Activated CD4-positive, alpha-beta T cell treated with anti-CD3 and anti-CD28 coated beads, Interleukin-2, amount 50 U/mL, for 24 hours (primary cell): ENCODE measurements around the gene GIMD1.
"Not testable (repeated sequence)": the region's sequence is repeated elsewhere in the genome, so short reads cannot be mapped to it uniquely, and the experiment has no call there.

ENCODE experiments used
- DNase-seq, 2 donors: peaks; one replicate each; pipeline ENCODE4 v3.0.0-alpha.2; 2020; ENCODE audit warnings: low read depth in 1 of 2, low spot score in 1 of 2

Gene GIMD1

DNA sequence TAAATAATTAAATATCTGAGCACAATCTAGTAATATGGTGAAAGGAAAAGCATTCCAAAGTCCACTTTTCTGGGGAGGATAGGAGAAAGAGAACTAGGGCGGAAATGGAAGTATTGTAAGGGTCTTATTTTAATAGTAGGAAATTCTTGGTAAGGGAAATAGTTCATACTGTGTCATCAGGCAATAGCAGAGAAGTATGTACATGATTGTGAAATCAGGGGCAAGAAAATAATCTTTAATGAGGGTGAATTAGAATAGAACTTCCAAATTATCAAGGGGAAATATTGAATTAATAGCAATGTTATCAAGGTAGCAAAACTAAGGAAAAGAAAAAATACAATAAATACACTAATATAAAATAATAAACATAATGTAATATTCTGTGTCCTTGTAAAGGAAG, 14.8 kb downstream of the GIMD1 start:
- DNase-seq = no peak

DNA sequence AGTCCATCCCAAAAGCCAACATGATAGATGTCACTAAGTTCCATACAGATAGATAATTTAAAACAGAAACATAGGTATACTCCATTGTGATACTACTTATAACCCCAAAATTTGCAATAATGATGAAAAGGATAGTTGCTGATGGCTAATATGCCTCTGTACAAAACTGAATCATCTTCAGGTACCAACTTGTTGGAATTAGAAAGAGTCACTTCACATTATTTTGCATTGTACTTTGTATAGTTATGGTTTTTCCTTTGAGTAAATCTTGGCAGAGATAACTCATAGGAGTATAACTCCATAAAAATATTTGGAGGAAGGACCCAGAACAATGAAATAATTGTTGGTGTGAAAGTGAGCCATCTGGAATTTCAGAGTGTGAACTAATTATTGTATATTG, 17.6 kb downstream of the GIMD1 start:
- no peak for DNase-seq

DNA sequence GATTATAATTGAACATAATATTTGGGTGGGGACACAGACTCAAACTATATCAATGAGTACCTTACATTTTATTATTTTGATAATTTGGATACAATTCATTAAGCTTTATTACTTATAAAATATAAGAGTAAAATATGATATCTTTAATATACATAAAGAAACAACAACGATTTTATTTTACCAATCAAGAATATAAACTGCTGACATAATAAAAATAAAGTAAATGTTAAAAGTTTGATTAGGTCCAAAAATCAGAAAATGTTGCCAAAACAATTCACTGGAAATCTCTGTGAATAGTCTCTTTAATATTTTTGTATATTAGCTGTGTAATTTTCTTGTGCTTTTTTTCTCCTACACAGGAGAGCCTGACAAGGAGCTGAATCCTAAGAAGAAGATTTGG, 21.4 kb downstream of the GIMD1 start:
- no peak for DNase-seq

DNA sequence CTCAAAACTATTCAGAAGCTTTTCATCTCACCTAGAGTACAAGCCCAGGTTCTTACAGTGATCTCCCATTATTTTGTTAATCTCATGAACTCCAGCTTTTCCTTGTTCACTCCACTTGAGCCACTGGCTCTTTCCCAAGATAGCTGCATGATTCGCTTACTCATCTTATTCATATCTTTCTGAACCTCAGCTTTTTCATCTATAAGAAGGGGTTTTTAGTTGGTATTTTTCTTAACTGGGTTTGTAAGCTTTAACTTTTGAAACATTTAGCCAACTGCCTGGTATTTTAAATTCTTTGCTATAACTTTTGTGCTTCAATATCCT, 24.0 kb downstream of the GIMD1 start:
- no peak for DNase-seq

DNA sequence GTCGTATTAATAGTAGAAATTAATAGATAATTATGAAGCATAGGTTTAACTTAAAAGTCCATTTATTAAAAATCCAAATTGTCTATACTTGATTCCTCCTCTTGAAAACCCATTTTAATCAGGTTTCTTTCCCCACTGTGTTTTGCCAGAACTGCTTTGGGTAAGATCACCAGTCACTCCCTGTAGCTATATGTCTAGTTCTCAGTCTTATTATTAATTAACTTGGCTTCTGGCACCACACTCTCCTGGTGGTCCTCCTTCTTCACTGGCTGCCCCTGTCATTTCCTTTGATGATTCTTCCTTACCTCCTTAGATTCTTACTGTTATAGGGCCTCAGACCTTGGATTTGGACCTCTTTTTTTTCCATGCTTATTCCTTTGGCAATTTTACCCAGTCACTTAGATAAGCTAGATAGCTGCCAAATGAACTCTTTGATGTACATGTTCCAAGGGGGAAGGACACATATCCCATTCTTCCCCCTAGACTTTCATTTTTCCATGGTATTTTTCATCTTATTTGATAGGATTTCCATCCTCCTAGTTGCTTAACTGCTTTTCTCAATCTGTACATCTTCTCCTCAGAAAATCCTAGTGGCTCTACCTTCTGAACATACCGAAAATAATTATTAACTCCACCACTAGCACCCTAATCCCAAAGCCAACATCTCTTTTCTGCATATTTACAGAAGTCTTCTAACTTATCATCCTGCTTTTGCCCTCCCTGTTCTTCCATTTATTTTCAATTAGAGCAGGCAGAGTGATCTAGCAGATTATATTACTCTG, 24.5 kb downstream of the GIMD1 start:
- no peak for DNase-seq

DNA sequence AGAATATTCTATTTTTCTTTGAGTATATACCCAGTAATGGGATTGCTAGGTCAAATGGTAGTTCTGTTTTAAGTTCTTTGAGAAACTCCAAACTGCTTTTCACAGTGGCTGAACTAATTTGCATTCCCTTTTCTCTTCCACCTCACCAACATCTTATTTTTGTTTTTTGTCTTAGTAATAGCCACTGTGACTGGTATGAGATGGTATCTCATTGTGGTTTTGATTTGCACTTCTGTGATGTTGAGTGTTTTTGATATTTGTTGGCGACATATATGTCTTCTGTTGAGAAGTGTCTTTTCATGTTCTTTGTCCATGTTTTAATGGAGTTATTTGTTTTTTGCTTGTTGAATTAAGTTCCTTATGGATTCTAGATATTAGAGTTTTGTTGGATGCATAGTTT, 27.8 kb downstream of the GIMD1 start:
- no peak for DNase-seq

DNA sequence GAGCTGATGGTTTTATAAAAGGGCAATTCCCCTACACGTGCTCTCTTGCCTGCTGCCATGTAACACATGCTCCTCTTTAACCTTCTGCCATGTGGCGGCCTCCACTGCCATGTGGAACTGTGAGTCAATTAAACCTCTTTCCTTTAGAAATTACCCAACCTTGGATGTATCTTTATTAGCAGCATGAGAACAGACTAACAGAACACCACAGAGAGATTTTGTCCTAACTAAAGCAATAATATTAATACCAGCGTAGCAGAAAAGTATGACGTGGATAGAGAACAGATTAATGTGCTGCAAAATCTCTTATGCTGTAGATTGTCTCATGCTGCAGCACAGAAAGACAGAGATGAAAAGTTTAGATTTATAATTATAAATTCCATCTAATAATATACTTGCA, 29.1 kb downstream of the GIMD1 start:
- DNase-seq = no peak

DNA sequence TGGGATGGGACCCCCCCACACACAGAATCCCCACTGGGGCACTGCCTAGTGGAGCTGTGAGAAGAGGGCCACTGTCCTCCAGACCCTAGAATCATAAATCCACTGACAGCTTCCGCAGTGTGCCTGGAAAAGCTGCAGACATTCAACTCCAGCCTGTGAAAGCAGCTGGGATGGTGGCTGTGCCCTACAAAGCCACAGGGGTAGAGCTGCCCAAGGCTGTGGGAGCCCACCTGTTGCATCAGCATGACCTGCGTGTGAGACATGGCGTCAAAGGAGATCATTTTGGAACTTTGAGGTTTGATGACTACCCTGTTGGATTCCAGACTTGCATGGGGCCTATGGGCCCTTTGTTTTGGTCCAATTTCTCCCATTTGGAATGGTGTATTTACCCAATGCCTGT, 29.9 kb downstream of the GIMD1 start:
- DNase-seq = no peak

DNA sequence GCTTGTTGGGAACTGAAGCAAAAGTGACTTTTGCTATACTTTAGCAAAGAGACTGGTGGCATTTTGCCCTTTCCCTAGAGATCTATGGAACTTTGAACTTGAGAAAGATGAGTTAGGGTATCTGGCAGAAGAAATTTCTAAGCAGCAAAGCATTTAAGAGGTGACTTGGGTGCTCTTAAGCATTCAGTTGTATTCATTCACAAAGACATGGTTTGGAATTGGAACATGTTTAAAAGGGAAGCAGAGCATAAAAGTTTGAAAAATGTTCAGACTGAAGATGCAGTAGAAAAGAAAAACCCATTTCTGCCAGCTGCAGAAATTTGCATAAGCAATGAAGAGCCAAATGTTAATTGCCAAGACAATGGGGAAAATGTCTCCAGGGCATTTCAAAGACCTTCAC, 30.7 kb downstream of the GIMD1 start:
- DNase-seq = no peak

DNA sequence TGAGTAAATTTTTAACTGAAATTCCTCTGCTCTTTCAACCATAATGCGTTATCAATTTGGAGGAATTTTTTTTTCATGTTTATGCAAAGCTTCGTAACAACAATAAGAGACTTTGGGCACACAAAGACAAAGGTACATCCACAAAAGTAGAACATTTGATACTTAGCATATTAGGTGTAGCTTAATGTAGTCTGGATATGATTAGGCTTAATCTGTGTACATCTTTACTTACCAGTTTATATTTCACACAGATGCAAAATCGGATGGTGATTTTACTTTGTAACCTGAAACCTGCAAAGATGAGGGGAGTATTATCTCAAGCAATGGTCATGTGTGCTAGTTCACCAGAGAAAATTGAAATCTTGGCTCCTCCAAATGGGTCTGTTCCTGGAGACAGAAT, 32.0 kb downstream of the GIMD1 start:
- DNase-seq = no peak

DNA sequence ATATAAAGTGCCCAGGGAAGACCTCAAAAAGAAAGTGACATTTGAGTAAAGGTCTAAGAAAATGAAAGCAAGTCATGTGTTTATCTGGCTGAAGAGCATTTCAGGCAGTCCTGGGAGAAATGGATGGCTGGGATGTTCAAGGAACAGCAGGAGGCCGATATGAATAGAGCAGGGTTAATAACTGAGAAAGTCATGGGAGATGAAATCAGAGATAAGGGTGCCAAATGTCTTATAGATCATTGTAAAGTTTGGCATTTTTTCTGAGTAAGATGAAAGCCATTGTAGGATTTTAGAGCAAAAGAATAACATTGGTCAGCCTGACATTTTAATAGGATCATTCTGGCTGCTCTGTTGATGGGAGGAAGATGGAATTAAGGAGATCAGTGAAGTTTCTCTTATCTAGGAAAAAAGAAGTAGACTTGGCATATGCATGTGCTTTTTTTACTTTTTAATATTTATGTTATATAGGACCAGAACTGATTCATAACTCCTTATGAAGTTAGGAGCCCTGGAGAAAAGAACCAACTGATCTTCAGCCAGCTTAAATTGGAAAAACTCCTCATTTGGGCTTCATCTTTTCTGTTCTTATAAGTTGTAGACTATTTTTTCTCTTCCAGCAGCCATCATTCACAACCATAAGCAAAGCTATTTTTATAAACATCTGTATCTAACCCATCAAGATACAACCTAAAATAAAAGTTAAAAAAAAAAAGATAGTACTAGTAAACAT, 33.7 kb downstream of the GIMD1 start:
- no peak for DNase-seq

DNA sequence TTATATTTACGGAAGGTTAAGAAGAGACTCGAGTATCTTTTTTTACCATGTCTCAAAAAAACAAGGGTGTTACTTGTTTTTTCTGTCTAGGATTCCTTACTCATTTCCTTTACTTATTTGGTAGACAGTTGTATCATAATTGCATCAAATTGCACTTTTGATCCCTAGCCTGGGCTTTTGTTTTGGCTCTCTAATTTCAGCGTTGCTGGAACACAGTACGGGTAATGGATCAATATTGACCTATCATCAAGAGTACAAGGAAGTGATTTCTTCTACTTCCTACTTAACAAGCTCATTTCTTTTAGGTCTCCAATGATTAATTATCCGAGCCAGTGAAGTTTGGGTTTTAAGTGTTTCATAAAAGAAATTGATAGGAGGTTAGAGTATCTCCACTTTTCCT, 35.4 kb downstream of the GIMD1 start:
- DNase-seq = no peak

DNA sequence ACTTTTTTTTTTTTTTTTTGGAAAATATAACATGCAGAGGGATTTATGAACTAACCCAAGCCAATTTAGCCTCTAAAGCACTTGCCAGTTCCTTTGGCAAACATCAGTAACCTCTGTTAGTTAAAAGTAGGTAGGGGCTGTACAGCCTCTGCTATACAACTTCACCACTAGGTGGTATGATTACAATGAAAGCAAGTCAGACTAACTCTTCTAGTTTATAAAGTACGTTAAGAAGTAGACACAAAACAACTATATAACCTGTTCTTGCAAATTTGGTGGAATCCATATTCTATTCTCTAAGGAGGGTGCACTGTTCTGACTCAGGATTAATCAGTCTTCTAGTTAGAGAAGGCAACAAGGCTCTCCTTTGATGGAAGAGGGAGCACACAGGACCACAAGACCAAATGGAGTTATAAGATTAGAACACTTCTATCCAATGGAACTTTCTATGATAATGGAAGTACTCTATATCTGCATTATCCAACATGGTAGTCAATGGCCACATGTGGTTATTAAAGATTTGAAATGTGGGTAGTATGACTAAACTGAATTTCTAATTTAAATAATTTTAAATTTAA, 39.4 kb downstream of the GIMD1 start:
- DNase-seq = no peak

DNA sequence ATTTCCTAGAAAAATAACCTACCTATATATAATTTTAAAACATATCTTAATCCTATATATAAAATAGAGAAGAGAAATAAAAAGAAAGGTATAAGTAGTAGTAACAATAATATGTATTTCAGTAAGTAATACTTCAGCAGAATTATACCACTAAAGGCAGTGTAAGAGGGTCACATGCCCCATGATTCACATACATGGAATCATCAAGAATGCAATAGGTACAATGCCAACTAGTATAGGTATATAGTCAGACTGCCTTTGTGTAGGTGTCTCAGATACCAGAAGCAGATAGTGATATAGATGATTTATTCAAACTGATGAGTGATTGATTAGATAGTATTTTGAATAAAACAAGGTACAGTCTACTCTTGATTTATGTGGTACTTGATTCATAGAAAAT, 42.8 kb downstream of the GIMD1 start:
- no peak for DNase-seq

DNA sequence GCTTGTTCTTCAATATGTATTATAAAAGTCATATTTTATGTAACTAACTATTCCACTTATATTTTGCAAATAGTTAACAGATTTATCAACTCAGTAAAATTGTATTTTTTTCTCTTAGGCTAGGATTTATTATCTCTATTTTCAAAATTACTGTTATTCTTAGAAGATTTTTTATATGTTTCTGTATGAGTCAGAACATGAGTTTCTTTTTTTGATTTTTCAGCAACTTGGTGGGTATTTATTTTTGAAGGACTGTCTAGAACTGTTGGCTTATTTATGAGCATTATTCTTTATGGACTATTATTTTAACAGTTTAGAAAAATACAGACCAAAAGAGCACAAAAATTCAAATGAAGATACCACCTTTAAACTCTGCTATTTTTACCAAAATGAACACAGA, 45.5 kb downstream of the GIMD1 start:
- DNase-seq = no peak

DNA sequence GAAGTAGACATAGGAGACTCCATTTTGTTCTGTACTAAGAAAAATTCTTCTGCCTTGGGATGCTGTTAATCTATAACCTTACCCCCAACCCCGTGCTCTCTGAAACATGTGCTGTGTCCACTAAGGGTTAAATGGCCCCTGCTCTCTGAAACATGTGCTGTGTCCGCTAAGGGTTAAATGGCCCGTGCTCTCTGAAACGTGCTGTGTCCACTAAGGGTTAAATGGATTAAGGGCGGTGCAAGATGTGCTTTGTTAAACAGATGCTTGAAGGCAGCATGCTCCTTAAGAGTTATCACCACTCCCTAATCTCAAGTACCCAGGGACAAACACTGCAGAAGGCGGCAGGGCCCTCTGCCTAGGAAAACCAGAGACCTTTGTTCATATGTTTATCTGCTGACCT, 46.8 kb downstream of the GIMD1 start:
- not testable (repeated sequence) for DNase-seq

DNA sequence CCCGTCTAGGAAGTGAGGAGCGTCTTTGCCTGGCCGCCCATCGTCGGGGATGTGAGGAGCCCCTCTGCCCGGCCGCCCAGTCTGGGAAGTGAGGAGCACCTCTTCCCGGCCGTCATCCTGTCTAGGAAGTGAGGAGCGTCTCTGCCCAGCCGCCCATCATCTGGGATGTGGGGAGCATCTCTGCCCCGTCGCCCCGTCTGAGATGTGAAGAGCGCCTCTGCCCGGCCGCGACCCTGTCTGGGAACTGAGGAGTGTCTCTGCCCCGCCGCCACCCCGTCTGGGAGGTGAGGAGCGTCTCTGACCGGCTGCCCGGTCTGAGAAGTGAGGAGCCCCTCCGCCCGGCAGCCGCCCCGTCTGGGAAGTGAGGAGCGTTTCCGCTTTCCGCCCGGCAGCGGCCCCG, 47.4 kb downstream of the GIMD1 start:
- not testable (repeated sequence) for DNase-seq

DNA sequence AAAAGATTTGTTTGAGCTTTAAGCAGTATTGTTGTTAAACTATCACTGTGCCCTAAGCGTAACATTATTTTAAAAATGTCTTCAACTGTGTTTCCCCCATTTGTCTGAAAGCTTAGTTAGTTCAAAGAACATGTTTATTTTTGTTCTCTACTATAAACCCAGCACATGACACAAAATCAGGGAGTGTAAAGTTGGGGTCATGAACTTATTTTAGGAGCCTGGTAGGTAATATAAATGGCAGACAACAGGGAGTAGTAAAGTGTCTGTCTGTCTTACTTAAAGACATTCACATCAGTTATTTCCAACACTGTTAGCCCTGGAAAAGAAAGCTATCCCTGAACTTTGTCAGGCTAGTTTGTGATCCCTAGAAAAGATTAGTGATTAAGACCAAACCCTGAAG, 48.3 kb downstream of the GIMD1 start:
- no peak for DNase-seq

DNA sequence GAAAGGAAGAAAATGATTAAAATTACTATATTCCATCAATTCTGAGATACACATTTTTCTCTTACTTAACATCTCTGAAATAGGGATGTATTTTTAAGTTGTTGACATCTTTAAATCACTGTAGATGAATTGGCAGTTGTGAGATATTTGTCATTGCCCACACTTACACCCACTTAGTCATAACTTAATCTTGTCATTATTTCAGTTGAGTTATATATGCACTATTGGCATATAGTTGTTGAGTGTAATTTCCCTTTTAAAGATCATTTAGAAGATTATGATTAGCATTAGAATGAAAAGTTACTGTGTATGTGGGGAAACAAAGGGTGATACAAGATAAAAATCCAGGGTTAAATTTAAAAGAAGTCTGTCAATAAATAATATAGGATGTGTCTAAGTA, 50.1 kb downstream of the GIMD1 start:
- DNase-seq = no peak

DNA sequence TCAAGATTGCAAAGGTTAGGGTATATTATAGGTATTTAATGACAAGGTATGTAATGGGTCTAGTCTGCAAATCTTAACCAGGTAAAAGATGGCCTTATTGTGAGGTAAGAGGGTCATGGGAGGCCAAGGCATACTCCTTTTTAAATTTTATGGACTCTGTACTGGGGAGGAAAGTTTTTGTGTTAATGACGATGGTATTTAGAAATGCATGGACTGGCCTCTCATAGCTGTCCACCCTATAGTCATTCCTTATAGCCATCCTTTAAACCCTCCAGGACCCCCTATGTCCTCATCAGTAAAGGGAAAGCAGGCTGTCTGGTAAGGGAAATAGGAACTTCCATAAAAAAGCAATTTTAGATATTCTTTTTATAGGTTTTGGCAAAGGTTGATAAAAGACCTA, 50.8 kb downstream of the GIMD1 start:
- no peak for DNase-seq

DNA sequence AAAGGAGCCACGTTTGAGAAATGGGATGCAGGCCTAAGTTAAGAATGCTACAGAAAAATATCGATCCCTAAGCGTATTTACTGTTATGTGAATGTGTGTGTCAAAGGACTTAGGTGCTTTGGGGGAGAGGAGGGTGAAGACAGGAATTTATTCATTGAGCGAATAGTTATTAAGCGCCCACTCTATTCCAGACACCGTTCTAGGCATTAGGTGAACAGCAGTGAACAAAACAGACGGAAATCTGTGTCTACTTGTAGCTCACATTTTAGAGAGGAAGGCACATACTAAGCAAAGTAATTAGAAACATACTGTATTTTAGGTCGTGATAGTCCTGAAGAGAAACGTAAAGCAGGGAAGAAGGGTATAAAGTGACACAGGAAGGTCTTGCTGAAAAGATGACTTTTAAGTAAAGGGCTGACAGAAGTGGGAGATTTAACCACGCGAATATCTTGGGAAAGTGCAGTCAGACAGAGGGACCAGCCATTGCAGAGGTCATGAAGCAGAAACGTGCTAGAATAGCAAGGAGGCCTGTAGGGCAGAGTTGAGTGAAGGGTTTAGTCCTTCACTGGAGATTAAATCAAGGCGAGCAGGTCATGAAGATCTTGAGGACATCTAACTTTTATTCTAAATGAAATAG, 51.7 kb downstream of the GIMD1 start:
- no peak for DNase-seq
